ENCODE data around the gene DMRTA2. TPM values are rescaled to one million over a fixed set of nuclear protein-coding genes. Genes with fewer than 3 reads are reported as not detected.

Gene DMRTA2
- total RNA-seq = not detected in 2 replicates

DNA sequence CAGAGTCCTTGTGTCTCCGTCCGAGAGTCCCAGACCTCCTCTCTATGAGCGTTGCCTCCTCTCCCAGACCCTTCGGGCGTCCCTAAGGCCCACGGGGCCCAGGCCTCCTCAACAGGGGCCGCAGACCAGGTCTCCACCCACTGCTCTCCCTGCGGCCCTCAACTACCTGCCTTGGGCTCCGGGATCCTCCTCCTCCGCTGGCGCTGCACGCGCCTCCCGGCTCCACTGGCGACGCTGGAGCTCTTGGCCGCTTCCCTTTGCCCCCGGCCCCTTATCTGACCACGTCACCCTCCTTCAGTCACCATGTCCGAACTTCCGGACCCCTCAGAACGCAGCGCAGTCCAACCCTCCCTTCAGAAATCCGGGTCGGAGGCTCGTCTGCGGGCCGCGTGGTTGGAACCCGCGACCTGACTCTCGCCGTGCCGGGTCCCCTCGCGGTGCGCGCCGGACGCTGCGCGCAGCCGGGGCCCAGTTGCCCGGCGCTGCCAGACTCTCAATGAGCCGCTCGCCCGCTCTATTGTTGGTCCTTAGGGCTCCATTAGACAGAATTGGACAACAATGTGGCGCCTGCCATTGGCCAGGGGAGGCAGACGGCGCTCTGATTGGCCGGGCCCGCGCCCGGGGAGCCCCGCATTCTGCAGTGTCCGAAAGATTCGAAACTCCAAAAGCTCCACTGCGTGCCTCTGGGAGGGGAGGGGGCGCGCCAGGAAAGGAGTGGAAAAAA, at the start of gene DMRTA2:
TSS of gene DMRTA2 (minus strand) at position 498 of the 724 bp plus-strand sequence. CDS start 1,907 bp downstream, outside the sequence.

